IgD-negative memory B cell (primary cell): ENCODE measurements around the gene BLACAT1. TPM values are rescaled to one million over a fixed set of nuclear protein-coding genes. Genes with fewer than 3 reads are reported as not detected.
"Not testable (repeated sequence)": the region's sequence is repeated elsewhere in the genome, so short reads cannot be mapped to it uniquely, and the experiment has no call there.

Experiments used
- H3K27ac Mint-ChIP-seq, 3 donors: one replicate each; pipeline ENCODE4 v1.8.0; 2020 to 2022; ENCODE audit warnings: mild to moderate bottlenecking in 3 of 3, mixed read lengths in 3 of 3, moderate library complexity in 1 of 3
- H3K27me3 Mint-ChIP-seq: one replicate; pipeline ENCODE4 v1.8.0; 2021; ENCODE audit warnings: mixed read lengths
- H3K36me3 Mint-ChIP-seq: one replicate; pipeline ENCODE4 v1.8.0; 2020; ENCODE audit warnings: mild to moderate bottlenecking, mixed read lengths
- H3K4me1 Mint-ChIP-seq, 3 donors: one replicate each; pipeline ENCODE4 v1.8.0; 2020 to 2022; ENCODE audit warnings: mixed read lengths in 3 of 3, mild to moderate bottlenecking in 1 of 3
- H3K4me3 Mint-ChIP-seq, 4 donors: one replicate each; pipeline ENCODE4 v1.8.0; 2020 to 2022; ENCODE audit warnings: mild to moderate bottlenecking in 4 of 4, mixed read lengths in 4 of 4, moderate library complexity in 3 of 4
- H3K9me3 Mint-ChIP-seq, 3 donors: one replicate each; pipeline ENCODE4 v1.8.0; 2020 to 2021; ENCODE audit warnings: mixed read lengths in 3 of 3, mild to moderate bottlenecking in 1 of 3
- polyA plus RNA-seq: library from polyadenylated mRNA; unstranded; fragments of 300-500 nt; fragmentation: Illumina TruSeq; gene quantifications from one replicate; pipeline ENCODE4 v1.2.3, GENCODE V29; 2021

Gene BLACAT1
- polyA plus RNA-seq, 1 donor from 2014 or later = not detected

GRCh38 chr1:205492774-205493173, 36.9 kb upstream of the BLACAT1 start:
- Mint-ChIP-seq H3K4me1 (peaks cover 0 to 1% (median 0%) of the 10 kb centered on the region in 3 donors), H3K27ac (no peak overlapping the region), H3K36me3 (no peaks in the 10 kb centered on the region), H3K4me3 (no peak overlapping the region), H3K9me3 (no peaks in the 10 kb centered on the region), H3K27me3 (peaks cover 30% of the 10 kb centered on the region)

- no peak overlapping the region for H3K27ac Mint-ChIP-seq
- H3K4me3 Mint-ChIP-seq = no peak overlapping the region
- peaks cover 0 to 1% (median 0%) of the 10 kb centered on the region in 3 donors for H3K4me1 Mint-ChIP-seq
- no peaks in the 10 kb centered on the region for H3K36me3 Mint-ChIP-seq
- H3K9me3 Mint-ChIP-seq = no peaks in the 10 kb centered on the region
- H3K27me3 Mint-ChIP-seq = peaks cover 29% of the 10 kb centered on the region
These were observed 36.4 kb upstream of the BLACAT1 start for GRCh38 chr1:205492201-205492667.

GRCh38 chr1:205491794-205492193, 35.9 kb upstream of the BLACAT1 start:
- H3K4me1 Mint-ChIP-seq = peaks cover 0 to 1% (median 0%) of the 10 kb centered on the region in 3 donors
- peak overlapping the region in 1 of 3 donors; percentile 13 for H3K27ac Mint-ChIP-seq
- H3K4me3 Mint-ChIP-seq = no peak overlapping the region
- peaks cover 30% of the 10 kb centered on the region for H3K27me3 Mint-ChIP-seq
- no peaks in the 10 kb centered on the region for H3K9me3 Mint-ChIP-seq
- H3K36me3 Mint-ChIP-seq = no peaks in the 10 kb centered on the region

- H3K4me1 Mint-ChIP-seq = peaks cover 5 to 13% (median 6%) of the 10 kb centered on the region in 3 donors
These were observed 32.4 kb upstream of the BLACAT1 start for GRCh38 chr1:205488074-205488723.

GRCh38 chr1:205486258-205486657, 30.4 kb upstream of the BLACAT1 start:
- peaks cover 7 to 25% (median 16%) of the 10 kb centered on the region in 3 donors for H3K4me1 Mint-ChIP-seq

More at GRCh38 chr1:205488074-205488723, 32.4 kb upstream of the BLACAT1 start:
- H3K27ac Mint-ChIP-seq = no peak overlapping the region
- peaks cover 1% of the 10 kb centered on the region for H3K36me3 Mint-ChIP-seq
- peaks cover 26% of the 10 kb centered on the region for H3K27me3 Mint-ChIP-seq
- H3K9me3 Mint-ChIP-seq = no peaks in the 10 kb centered on the region
- no peak overlapping the region for H3K4me3 Mint-ChIP-seq

GRCh38 chr1:205484985-205485967, 29.4 kb upstream of the BLACAT1 start:
- peaks cover 29% of the 10 kb centered on the region for H3K27me3 Mint-ChIP-seq
- peak overlapping the region in 1 of 3 donors; percentile 64 for H3K27ac Mint-ChIP-seq
- no peaks in the 10 kb centered on the region for H3K9me3 Mint-ChIP-seq
- H3K36me3 Mint-ChIP-seq = peaks cover 1% of the 10 kb centered on the region
- H3K4me3 Mint-ChIP-seq = no peak overlapping the region
- peaks cover 15 to 33% (median 21%) of the 10 kb centered on the region in 3 donors for H3K4me1 Mint-ChIP-seq

More at GRCh38 chr1:205486258-205486657, 30.4 kb upstream of the BLACAT1 start:
- peaks cover 1% of the 10 kb centered on the region for H3K36me3 Mint-ChIP-seq
- H3K27me3 Mint-ChIP-seq = peaks cover 23% of the 10 kb centered on the region
- no peak overlapping the region for H3K27ac Mint-ChIP-seq
- H3K9me3 Mint-ChIP-seq = no peaks in the 10 kb centered on the region
- no peak overlapping the region for H3K4me3 Mint-ChIP-seq

GRCh38 chr1:205483372-205483771, 27.5 kb upstream of the BLACAT1 start:
- peaks cover 24% of the 10 kb centered on the region for H3K27me3 Mint-ChIP-seq
- H3K4me1 Mint-ChIP-seq = peaks cover 22 to 44% (median 25%) of the 10 kb centered on the region in 3 donors
- H3K9me3 Mint-ChIP-seq = no peaks in the 10 kb centered on the region
- H3K36me3 Mint-ChIP-seq = peaks cover 1% of the 10 kb centered on the region
- H3K27ac Mint-ChIP-seq = peak overlapping the region in 2 of 3 donors; percentile 49 to 65
- H3K4me3 Mint-ChIP-seq = no peak overlapping the region

- H3K9me3 Mint-ChIP-seq, H3K4me3 Mint-ChIP-seq, H3K36me3 Mint-ChIP-seq: not testable (repeated sequence)
- Mint-ChIP-seq H3K27ac (peak overlapping the region in 2 of 3 donors; percentile 23 to 92), H3K4me1 (peaks cover 21 to 48% (median 25%) of the 10 kb centered on the region in 3 donors), H3K27me3 (peaks cover 19% of the 10 kb centered on the region)
These were observed 26.7 kb upstream of the BLACAT1 start for GRCh38 chr1:205482587-205482986.

GRCh38 chr1:205481629-205482151, 25.8 kb upstream of the BLACAT1 start:
- peak overlapping the region; percentile 3 to 96 (median 92) for H3K27ac Mint-ChIP-seq

GRCh38 chr1:205481218-205481617, 25.4 kb upstream of the BLACAT1 start:
- Mint-ChIP-seq H3K4me1 (peaks cover 21 to 48% (median 25%) of the 10 kb centered on the region in 3 donors), H3K4me3 (peak overlapping the region in 3 of 4 donors; percentile 30 to 84 (median 51)), H3K9me3 (no peaks in the 10 kb centered on the region), H3K27me3 (peaks cover 16% of the 10 kb centered on the region), H3K36me3 (peaks cover 1% of the 10 kb centered on the region), H3K27ac (peak overlapping the region; percentile 3 to 96 (median 78))

More at GRCh38 chr1:205481629-205482151, 25.8 kb upstream of the BLACAT1 start:
- Mint-ChIP-seq H3K27me3 (peaks cover 17% of the 10 kb centered on the region), H3K4me1 (peaks cover 21 to 48% (median 25%) of the 10 kb centered on the region in 3 donors), H3K4me3 (peak overlapping the region in 2 of 4 donors; percentile 30 to 84), H3K36me3 (peaks cover 1% of the 10 kb centered on the region), H3K9me3 (no peaks in the 10 kb centered on the region)

- Mint-ChIP-seq H3K9me3 (peaks cover 0 to 6% (median 2%) of the 10 kb centered on the region in 3 donors), H3K27ac (peak overlapping the region; percentile 3 to 92 (median 78)), H3K27me3 (peaks cover 16% of the 10 kb centered on the region), H3K4me1 (peaks cover 21 to 46% (median 22%) of the 10 kb centered on the region in 3 donors), H3K36me3 (peaks cover 1% of the 10 kb centered on the region), H3K4me3 (peak overlapping the region; percentile 14 to 92 (median 72))
These were observed 24.6 kb upstream of the BLACAT1 start for GRCh38 chr1:205480349-205480985.

GRCh38 chr1:205478985-205479384, 23.1 kb upstream of the BLACAT1 start:
- not testable (repeated sequence) for H3K27ac Mint-ChIP-seq, H3K4me3 Mint-ChIP-seq, H3K36me3 Mint-ChIP-seq
- peaks cover 18 to 40% (median 19%) of the 10 kb centered on the region in 3 donors for H3K4me1 Mint-ChIP-seq
- peaks cover 19% of the 10 kb centered on the region for H3K27me3 Mint-ChIP-seq
- H3K9me3 Mint-ChIP-seq = peaks cover 0 to 15% (median 2%) of the 10 kb centered on the region in 3 donors

- H3K27me3 Mint-ChIP-seq = peaks cover 20% of the 10 kb centered on the region
- H3K4me3 Mint-ChIP-seq = peak overlapping the region in 1 of 4 donors; percentile 33
- peaks cover 2 to 15% (median 2%) of the 10 kb centered on the region in 3 donors for H3K9me3 Mint-ChIP-seq
- H3K36me3 Mint-ChIP-seq = peaks cover 7% of the 10 kb centered on the region
- H3K27ac Mint-ChIP-seq = no peak overlapping the region
- peaks cover 16 to 32% (median 17%) of the 10 kb centered on the region in 3 donors for H3K4me1 Mint-ChIP-seq
These were observed 22.0 kb upstream of the BLACAT1 start for GRCh38 chr1:205477759-205478247.
